ENCODE measurements around the gene JPT2. TPM values are rescaled to one million over a fixed set of nuclear protein-coding genes. Genes with fewer than 3 reads are reported as not detected.

Gene JPT2
- total RNA-seq, 2 donors from 2014 or later = 56.6 to 75.3 TPM

DNA sequence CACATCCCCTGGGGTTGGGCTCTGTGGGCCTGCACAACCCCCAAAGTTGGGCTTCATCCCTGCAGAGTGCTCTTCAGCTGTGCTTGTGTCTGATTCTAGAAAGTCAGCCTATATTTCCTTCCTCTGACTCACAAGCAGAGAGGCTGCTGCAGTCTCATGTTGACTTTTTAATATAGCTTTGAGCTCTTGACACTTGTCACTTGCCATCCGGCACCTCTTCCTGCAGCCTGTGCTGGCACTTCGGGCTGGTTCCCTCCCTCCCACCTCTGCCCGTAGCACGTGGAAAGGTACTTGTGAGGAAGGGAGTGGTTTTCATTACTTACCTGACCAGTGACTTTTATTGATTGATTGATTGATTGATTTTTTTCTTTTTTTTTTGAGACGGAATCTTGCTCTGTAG is 19.0 kb upstream of the JPT2 start:
- TF ChIP-seq, protein P1, sequence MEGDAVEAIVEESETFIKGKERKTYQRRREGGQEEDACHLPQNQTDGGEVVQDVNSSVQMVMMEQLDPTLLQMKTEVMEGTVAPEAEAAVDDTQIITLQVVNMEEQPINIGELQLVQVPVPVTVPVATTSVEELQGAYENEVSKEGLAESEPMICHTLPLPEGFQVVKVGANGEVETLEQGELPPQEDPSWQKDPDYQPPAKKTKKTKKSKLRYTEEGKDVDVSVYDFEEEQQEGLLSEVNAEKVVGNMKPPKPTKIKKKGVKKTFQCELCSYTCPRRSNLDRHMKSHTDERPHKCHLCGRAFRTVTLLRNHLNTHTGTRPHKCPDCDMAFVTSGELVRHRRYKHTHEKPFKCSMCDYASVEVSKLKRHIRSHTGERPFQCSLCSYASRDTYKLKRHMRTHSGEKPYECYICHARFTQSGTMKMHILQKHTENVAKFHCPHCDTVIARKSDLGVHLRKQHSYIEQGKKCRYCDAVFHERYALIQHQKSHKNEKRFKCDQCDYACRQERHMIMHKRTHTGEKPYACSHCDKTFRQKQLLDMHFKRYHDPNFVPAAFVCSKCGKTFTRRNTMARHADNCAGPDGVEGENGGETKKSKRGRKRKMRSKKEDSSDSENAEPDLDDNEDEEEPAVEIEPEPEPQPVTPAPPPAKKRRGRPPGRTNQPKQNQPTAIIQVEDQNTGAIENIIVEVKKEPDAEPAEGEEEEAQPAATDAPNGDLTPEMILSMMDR (IDR thresholded peaks at IDR 0.05) = no peak
- TF ChIP-seq POLR2A (IDR thresholded peaks at IDR 0.05) = no peak
- TF ChIP-seq POLR2AphosphoS5 (IDR thresholded peaks at IDR 0.05) = no peak
- Histone ChIP-seq H3K4me1 (replicated peaks) (no peaks in the 10 kb centered on the region), H3K9me3 (no peaks in the 10 kb centered on the region), H3K27me3 (replicated peaks; ENCODE audit: insufficient read depth) (no peaks in the 10 kb centered on the region), H3K27ac (no peak overlapping the region), H3K4me3 (no peak overlapping the region), H3K36me3 (peaks cover 32 to 34% of the 10 kb centered on the region in 2 donors)
- 86% methylated on average over 5 of the region's 5 CpGs for WGBS
- DNase-seq (ENCODE audit: low spot score) = no peak
- intact Hi-C loops (cut with DNase I) = no loop called here

DNA sequence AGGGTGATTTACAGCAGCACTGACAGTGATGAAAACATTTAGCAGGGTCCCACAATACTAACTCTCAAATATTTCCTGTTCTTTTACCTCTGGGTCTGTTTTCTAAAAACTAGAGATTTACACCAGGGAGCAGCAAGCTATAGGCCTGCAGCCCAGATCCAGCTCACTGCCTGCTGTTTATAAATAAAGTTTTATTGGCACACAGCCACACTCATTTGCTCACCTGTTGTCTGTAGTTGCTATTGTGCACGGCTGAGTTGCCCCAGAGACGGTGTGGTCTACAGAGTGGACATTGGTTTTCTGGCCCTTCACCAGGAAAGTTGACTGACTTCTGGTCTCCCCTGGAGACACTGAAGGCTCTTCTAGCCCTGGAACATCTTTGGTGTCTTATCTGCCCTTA is 16.3 kb upstream of the JPT2 start:
- WGBS = 94% methylated on average over 2 of the region's 2 CpGs
- Histone ChIP-seq H3K4me3 (no peak overlapping the region), H3K27me3 (replicated peaks; ENCODE audit: insufficient read depth) (no peaks in the 10 kb centered on the region), H3K36me3 (peaks cover 26 to 31% of the 10 kb centered on the region in 2 donors), H3K4me1 (replicated peaks) (no peaks in the 10 kb centered on the region), H3K27ac (no peak overlapping the region), H3K9me3 (no peaks in the 10 kb centered on the region)
- intact Hi-C loops (cut with DNase I) = no loop called here
- TF ChIP-seq POLR2A (IDR thresholded peaks at IDR 0.05) (no peak), POLR2AphosphoS5 (IDR thresholded peaks at IDR 0.05) (no peak)
- TF ChIP-seq, protein P1 (IDR thresholded peaks at IDR 0.05) = no peak
- DNase-seq (ENCODE audit: low spot score) = no peak

DNA sequence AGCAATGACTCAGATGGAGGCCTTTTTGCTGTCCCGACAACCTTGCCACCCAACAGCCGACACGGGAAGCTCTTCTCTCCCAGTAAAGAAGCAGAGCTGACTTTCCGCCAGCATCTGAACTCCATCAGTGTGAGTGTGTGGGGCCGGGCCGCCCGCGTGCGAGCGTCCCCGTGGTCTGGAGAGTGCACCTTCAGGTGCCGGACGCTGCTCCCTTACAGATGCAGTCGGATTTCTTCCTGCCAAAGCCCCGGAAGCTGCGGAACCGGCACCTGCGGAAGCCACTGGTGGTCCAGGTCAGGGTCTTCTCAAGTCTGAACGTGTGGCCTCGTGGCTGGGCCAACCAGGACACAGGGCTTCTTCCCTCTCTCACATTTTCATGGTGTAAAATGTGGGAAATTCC is 15.5 kb upstream of the JPT2 start:
- Histone ChIP-seq H3K27me3 (replicated peaks; ENCODE audit: insufficient read depth) (no peaks in the 10 kb centered on the region), H3K4me1 (replicated peaks) (no peaks in the 10 kb centered on the region), H3K27ac (no peak overlapping the region), H3K4me3 (no peak overlapping the region), H3K36me3 (peaks cover 28 to 30% of the 10 kb centered on the region in 2 donors), H3K9me3 (no peaks in the 10 kb centered on the region)
- DNase-seq (ENCODE audit: low spot score) = no peak
- TF ChIP-seq, protein P1 (IDR thresholded peaks at IDR 0.05) = no peak
- TF ChIP-seq POLR2A (IDR thresholded peaks at IDR 0.05) = no peak
- no peak for TF ChIP-seq POLR2AphosphoS5 (IDR thresholded peaks at IDR 0.05)
- WGBS = 92% methylated on average over 20 of the region's 20 CpGs
- intact Hi-C loops (cut with DNase I) = no loop called here

DNA sequence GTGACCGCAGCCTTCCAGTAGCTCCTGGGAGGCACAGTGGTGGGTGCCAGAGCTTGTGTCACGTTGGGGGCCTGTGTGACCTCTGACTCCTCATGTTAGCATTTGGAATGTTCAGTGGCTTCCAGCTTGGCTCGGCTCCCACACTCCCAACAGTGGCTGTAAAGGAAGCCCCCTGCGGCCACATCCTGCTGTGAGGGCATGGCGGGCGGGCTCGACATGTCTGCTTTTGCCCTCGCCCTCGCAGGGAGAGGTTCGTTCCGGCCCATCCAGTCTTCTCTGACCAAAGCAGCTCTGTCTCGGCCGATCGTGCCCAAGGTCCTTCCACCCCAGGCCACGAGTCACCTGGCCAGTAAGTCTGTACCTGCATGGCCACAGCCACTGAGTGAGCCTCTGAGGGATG is 12.2 kb upstream of the JPT2 start:
- 87% methylated on average over 15 of the region's 15 CpGs for WGBS
- H3K4me1 ChIP-seq (replicated peaks) = no peaks in the 10 kb centered on the region
- DNase-seq (ENCODE audit: low spot score) = no peak
- H3K27me3 ChIP-seq (replicated peaks; ENCODE audit: insufficient read depth) = no peaks in the 10 kb centered on the region
- TF ChIP-seq, protein P1 (IDR thresholded peaks at IDR 0.05) = no peak
- TF ChIP-seq POLR2AphosphoS5 (IDR thresholded peaks at IDR 0.05) (no peak), POLR2A (IDR thresholded peaks at IDR 0.05) (no peak)
- H3K9me3 ChIP-seq = no peaks in the 10 kb centered on the region
- no peak overlapping the region for H3K4me3 ChIP-seq
- no peak overlapping the region for H3K27ac ChIP-seq
- intact Hi-C loops (cut with DNase I) = no loop called here
- peaks cover 35 to 49% of the 10 kb centered on the region in 2 donors for H3K36me3 ChIP-seq

DNA sequence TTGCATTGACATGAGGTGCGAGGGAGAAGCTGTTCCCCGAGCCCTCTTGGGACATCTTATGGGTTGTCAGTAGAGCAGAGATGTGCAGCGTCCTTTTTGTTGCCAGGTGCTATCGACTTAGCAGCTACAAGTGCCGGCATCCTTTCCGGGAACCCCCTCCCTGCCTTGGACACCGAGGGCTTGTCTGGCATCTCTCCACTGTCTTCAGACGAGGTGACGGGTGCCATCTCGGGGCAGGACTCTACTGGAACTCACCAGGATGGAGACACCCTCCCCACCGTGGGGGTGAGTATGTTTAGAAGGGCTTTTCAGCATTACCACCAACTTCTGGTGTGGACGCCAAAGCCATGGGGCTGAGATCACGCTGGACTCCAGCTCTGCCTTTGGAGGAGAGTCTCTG is 11.8 kb upstream of the JPT2 start:
- WGBS = 90% methylated on average over 13 of the region's 13 CpGs
- TF ChIP-seq, protein P1 (IDR thresholded peaks at IDR 0.05) = no peak
- TF ChIP-seq POLR2A (IDR thresholded peaks at IDR 0.05) = no peak
- no peak for TF ChIP-seq POLR2AphosphoS5 (IDR thresholded peaks at IDR 0.05)
- no peaks in the 10 kb centered on the region for H3K4me1 ChIP-seq (replicated peaks)
- H3K27me3 ChIP-seq (replicated peaks; ENCODE audit: insufficient read depth) = no peaks in the 10 kb centered on the region
- H3K4me3 ChIP-seq = no peak overlapping the region
- no peak overlapping the region for H3K27ac ChIP-seq
- DNase-seq (ENCODE audit: low spot score) = no peak
- peaks cover 40 to 51% of the 10 kb centered on the region in 2 donors for H3K36me3 ChIP-seq
- intact Hi-C loops (cut with DNase I) = no loop called here
- H3K9me3 ChIP-seq = no peaks in the 10 kb centered on the region

Data from prostate gland (tissue), 2 donors.